ENCODE results near the gene TP53AIP1.

Gene TP53AIP1

GRCh38 chr11:128942272-128942612 is 429 bp downstream of the TP53AIP1 start:
- no peak for DNase-seq

GRCh38 chr11:128941573-128942271 is 949 bp downstream of the TP53AIP1 start:
- no peak for DNase-seq

- DNase-seq, result no peak
Measured at GRCh38 chr11:128941110-128941509, 1.6 kb downstream of the TP53AIP1 start.

- no peak for DNase-seq
Measured at GRCh38 chr11:128940603-128941002, 2.1 kb downstream of the TP53AIP1 start.

- DNase-seq, result no peak
Measured at GRCh38 chr11:128940156-128940555, 2.5 kb downstream of the TP53AIP1 start.

- DNase-seq, result no peak
Measured at GRCh38 chr11:128939591-128939990, 3.1 kb downstream of the TP53AIP1 start.

GRCh38 chr11:128938156-128938885 is 4.3 kb downstream of the TP53AIP1 start:
- DNase-seq, result no peak

- DNase-seq, result no peak
Measured at GRCh38 chr11:128937480-128937879, 5.2 kb downstream of the TP53AIP1 start.

GRCh38 chr11:128936606-128937251 is 5.9 kb downstream of the TP53AIP1 start:
- no peak for DNase-seq

GRCh38 chr11:128934926-128935325 is 7.7 kb downstream of the TP53AIP1 start:
- no peak for DNase-seq

- no peak for DNase-seq
Measured at GRCh38 chr11:128934351-128934750, 8.3 kb downstream of the TP53AIP1 start.

GRCh38 chr11:128933481-128934178 is 9.0 kb downstream of the TP53AIP1 start:
- DNase-seq, result no peak

- no peak for DNase-seq
Measured at GRCh38 chr11:128931668-128932067, 11.0 kb downstream of the TP53AIP1 start.

GRCh38 chr11:128931066-128931465 is 11.6 kb downstream of the TP53AIP1 start:
- no peak for DNase-seq

GRCh38 chr11:128929991-128930390 is 12.7 kb downstream of the TP53AIP1 start:
- DNase-seq, result no peak

GRCh38 chr11:128929468-128929867 is 13.2 kb downstream of the TP53AIP1 start:
- DNase-seq, result no peak

- no peak for DNase-seq
Measured at GRCh38 chr11:128928400-128928799, 14.3 kb downstream of the TP53AIP1 start.

- no peak for DNase-seq
Measured at GRCh38 chr11:128927683-128928336, 14.9 kb downstream of the TP53AIP1 start.

- DNase-seq, result no peak
Measured at GRCh38 chr11:128927108-128927461, 15.6 kb downstream of the TP53AIP1 start.

- no peak for DNase-seq
Measured at GRCh38 chr11:128926437-128927107, 16.1 kb downstream of the TP53AIP1 start.

GRCh38 chr11:128926000-128926399 is 16.7 kb downstream of the TP53AIP1 start:
- DNase-seq, result no peak

GRCh38 chr11:128925250-128925600 is 17.4 kb downstream of the TP53AIP1 start:
- no peak for DNase-seq

All from NCI-H187 (cell line).